Ishikawa (cell line): ENCODE results near the gene ESR2.

Experiments used
- CEBPB ChIP-seq: IDR thresholded peaks from 2 replicates; pipeline ENCODE4 v1.6.1; 2012
- CREB1 ChIP-seq: IDR thresholded peaks from 2 replicates; pipeline ENCODE4 v1.6.1; 2012; ENCODE audit warnings: low read depth
- EGR1 ChIP-seq: IDR thresholded peaks from 2 replicates; pipeline ENCODE4 v1.6.1; 2012
- EP300 ChIP-seq: IDR thresholded peaks from 2 replicates; pipeline ENCODE4 v1.6.1; 2012; ENCODE audit warnings: borderline replicate concordance
- FOXM1 ChIP-seq: IDR thresholded peaks from 2 replicates; pipeline ENCODE4 v1.6.1; 2012; ENCODE audit warnings: low read depth, borderline replicate concordance
- NFIC ChIP-seq: IDR thresholded peaks from 2 replicates; pipeline ENCODE4 v1.6.1; 2012
- RAD21 ChIP-seq: IDR thresholded peaks from 2 replicates; pipeline ENCODE4 v1.6.1; 2012; ENCODE audit warnings: low read depth
- REST ChIP-seq: IDR thresholded peaks from 2 replicates; pipeline ENCODE4 v1.6.1; 2012; ENCODE audit warnings: low read depth, mild to moderate bottlenecking
- TAF1 ChIP-seq: IDR thresholded peaks from 2 replicates; pipeline ENCODE4 v1.6.1; 2012; ENCODE audit warnings: low read depth, mild to moderate bottlenecking
- TCF12 ChIP-seq: IDR thresholded peaks from 2 replicates; pipeline ENCODE4 v1.6.1; 2012; ENCODE audit warnings: low read depth
- TEAD4 ChIP-seq: IDR thresholded peaks from 2 replicates; pipeline ENCODE4 v1.6.1; 2012
- USF1 ChIP-seq: IDR thresholded peaks from 2 replicates; pipeline ENCODE4 v1.6.1; 2012
- YY1 ChIP-seq: IDR thresholded peaks from 2 replicates; pipeline ENCODE4 v1.6.1; 2012; ENCODE audit warnings: low read depth
- ZBTB7A ChIP-seq: IDR thresholded peaks from 2 replicates; pipeline ENCODE4 v1.6.1; 2012; ENCODE audit warnings: low read depth
- TF ChIP-seq, protein P1 (sequence below): IDR thresholded peaks from 2 replicates; pipeline ENCODE4 v1.6.1; 2012

The ESR2 gene

DNA sequence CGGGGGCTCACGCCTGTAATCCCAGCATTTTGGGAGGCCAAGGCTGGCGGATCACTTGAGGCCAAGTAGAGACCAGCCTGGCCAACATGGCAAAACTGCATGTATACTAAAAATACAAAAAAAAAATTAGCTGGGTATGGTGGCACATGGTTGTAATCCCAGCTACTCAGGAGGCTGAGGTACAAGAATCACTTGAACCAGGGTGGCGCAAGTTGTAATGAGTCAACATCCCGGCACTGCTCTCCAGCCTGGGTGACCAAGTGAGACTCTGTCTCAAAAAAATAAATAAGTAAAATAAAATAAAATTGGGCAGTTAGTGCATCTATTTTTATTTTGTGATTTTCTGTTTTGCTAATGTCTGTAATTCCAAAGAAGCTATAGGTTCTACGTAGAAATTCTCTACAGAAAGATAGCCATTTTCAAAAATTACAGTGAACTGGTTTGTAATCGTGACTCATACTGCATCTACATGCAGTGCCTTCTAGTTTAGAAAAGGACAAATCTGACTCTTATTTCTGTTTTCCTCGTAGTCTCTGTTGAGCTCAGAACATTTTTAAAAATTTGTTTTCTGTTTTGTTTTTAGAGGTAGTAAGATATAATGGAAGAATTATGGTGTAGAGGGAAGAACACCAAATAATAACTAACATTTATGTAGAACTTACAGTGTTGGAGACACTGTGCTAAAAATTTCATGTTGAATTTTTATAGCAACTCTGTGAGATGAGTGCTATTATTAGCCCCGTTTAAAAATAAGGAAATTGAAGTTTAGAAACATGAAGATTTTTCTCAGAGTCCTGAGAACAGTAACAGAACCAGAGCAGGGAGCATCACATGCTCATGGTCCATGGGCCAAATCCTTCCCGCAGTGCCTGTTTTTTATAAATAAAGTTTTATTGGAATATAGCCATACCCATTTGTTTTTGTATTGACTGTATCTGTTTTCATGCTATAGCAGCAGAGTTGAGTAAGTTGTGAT is 240.2 kb downstream of the ESR2 start:
- no peak for TF ChIP-seq EP300
- TF ChIP-seq NFIC = no peak
- no peak for TF ChIP-seq YY1
- TF ChIP-seq RAD21 = no peak
- TF ChIP-seq CEBPB = no peak
- TF ChIP-seq EGR1 = no peak
- TF ChIP-seq CREB1 = no peak
- no peak for TF ChIP-seq USF1
- no peak for TF ChIP-seq TAF1
- TF ChIP-seq REST = no peak
- no peak for TF ChIP-seq FOXM1
- no peak for TF ChIP-seq ZBTB7A
- TF ChIP-seq TCF12 = no peak

GRCh38 chr14:64049616-64050381 is 244.4 kb downstream of the ESR2 start:
- TF ChIP-seq TCF12 (no peak), TEAD4 (no peak), YY1 (no peak), CEBPB (no peak), EGR1 (no peak), TAF1 (no peak), NFIC (no peak)
- TF ChIP-seq, protein P1, sequence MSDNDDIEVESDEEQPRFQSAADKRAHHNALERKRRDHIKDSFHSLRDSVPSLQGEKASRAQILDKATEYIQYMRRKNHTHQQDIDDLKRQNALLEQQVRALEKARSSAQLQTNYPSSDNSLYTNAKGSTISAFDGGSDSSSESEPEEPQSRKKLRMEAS = no peak

DNA sequence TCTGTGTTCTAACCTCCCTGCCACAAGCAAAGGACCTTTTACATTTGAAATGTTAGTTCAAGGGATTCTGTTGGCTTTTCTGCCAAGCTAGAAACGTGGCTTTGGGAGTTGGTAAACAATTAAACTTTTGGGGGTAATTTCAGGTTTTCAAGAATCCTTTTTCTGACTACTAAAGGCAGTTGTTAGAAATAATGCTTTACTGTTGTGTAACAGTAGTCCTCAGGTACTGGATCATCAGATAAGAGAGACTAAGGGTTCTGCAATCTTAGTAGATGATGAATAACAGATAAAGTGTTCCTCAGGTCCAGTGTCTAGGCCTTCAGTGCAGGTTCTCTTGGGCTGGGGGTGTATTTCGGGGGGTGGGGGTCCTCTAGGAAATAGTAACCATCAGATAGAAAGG is 249.1 kb downstream of the ESR2 start:
- no peak for TF ChIP-seq EP300
- TF ChIP-seq NFIC = no peak
- no peak for TF ChIP-seq TCF12
- no peak for TF ChIP-seq FOXM1
- no peak for TF ChIP-seq REST
- TF ChIP-seq CREB1 = no peak
- TF ChIP-seq CEBPB = no peak
- TF ChIP-seq TEAD4 = no peak
- no peak for TF ChIP-seq TAF1
- no peak for TF ChIP-seq YY1
- no peak for TF ChIP-seq USF1
- no peak for TF ChIP-seq RAD21
- TF ChIP-seq, protein P1 = no peak
- no peak for TF ChIP-seq EGR1

- TF ChIP-seq FOXM1 (no peak), RAD21 (peak; percentile 34)
These were observed 254.1 kb downstream of the ESR2 start for GRCh38 chr14:64040044-64040443.

- TF ChIP-seq REST (no peak), EP300 (no peak), NFIC (no peak), USF1 (no peak), YY1 (no peak), CREB1 (no peak), ZBTB7A (no peak), RAD21 (no peak), CEBPB (no peak), TEAD4 (no peak), FOXM1 (no peak)
- TF ChIP-seq, protein P1 = no peak
These were observed 255.2 kb downstream of the ESR2 start for GRCh38 chr14:64038841-64039542.
